IMR-90 (cell line): ENCODE data around the gene BCL2L13. TPM values are rescaled to one million over a fixed set of nuclear protein-coding genes. Genes with fewer than 3 reads are reported as not detected.

Source experiments
- ATAC-seq: fragments of 200-7000 bp; cut with Tn5 transposase; 2 replicates; pipeline ENCODE4 v1.9.1; 2020; ENCODE audit warnings: low read depth, mild to moderate bottlenecking, moderate library complexity
- BruUV-seq: library from RNA; stranded (reverse); fragments of 400-500 nt; replicated peaks from 2 replicates; lab custom pipeline; 2021; lab: Mats Ljungman, UMichigan
- CTCF ChIA-PET: fragments of 300-600 bp; formaldehyde crosslinking; extraction: SDS; loops from one replicate; lab custom pipeline; 2021; ENCODE audit warnings: antibody characterized with exemption; lab: Yijun Ruan, JAX
- POLR2A ChIA-PET: fragments of 300-600 bp; sonication (Branson Sonifier 250); formaldehyde crosslinking; loops from one replicate; lab custom pipeline; 2022; ENCODE audit warnings: antibody characterized with exemption; ENCODE audit not compliant: unreplicated experiment; lab: Charles Lee
- DNase-seq: peaks from one replicate; pipeline ENCODE4 v3.0.0; 2013
- H2AFZ ChIP-seq: replicated peaks from 2 replicates; pipeline ENCODE3; 2013; ENCODE audit warnings: low read length, mild to moderate bottlenecking; ENCODE audit not compliant: poor library complexity
- H2AK5ac ChIP-seq: 2 replicates; pipeline ENCODE4 v1.6.1; 2013; ENCODE audit warnings: low read depth, low read length, inconsistent platforms
- H2AK9ac ChIP-seq: replicated peaks from 2 replicates; pipeline ENCODE3; 2013; ENCODE audit warnings: mild to moderate bottlenecking, low read depth, low read length, moderate library complexity; ENCODE audit not compliant: poor library complexity
- H2BK120ac ChIP-seq: 2 replicates; pipeline ENCODE4 v1.6.1; 2013; ENCODE audit warnings: low read depth, low read length, inconsistent platforms
- H2BK15ac ChIP-seq: 3 replicates; pipeline ENCODE4 v1.6.1; 2013; ENCODE audit warnings: low read depth, low read length, inconsistent platforms
- H2BK20ac ChIP-seq: 2 replicates; pipeline ENCODE4 v1.6.1; 2013; ENCODE audit warnings: low read depth, mild to moderate bottlenecking, inconsistent platforms, low read length, moderate library complexity
- H2BK5ac ChIP-seq: 2 replicates; pipeline ENCODE4 v1.6.1; 2013; ENCODE audit warnings: mild to moderate bottlenecking, low read depth, low read length, inconsistent platforms; ENCODE audit not compliant: poor library complexity, severe bottlenecking
- H3K14ac ChIP-seq: replicated peaks from 2 replicates; pipeline ENCODE4 v1.6.1; 2013; ENCODE audit warnings: low read depth, low read length, inconsistent platforms
- H3K18ac ChIP-seq: 2 replicates; pipeline ENCODE4 v1.6.1; 2013; ENCODE audit warnings: low read depth, low read length, control low read depth
- H3K23ac ChIP-seq: 2 replicates; pipeline ENCODE4 v1.6.1; 2013; ENCODE audit warnings: low read depth, low read length, inconsistent platforms
- H3K27ac ChIP-seq: 2 replicates; pipeline ENCODE4 v1.5.1; 2013; ENCODE audit warnings: mild to moderate bottlenecking, control low read depth, low read length; ENCODE audit not compliant: insufficient read depth
- H3K27me3 ChIP-seq: 2 replicates; pipeline ENCODE4 v1.6.1; 2013; ENCODE audit warnings: low read length; ENCODE audit not compliant: control insufficient read depth, insufficient read depth
- H3K36me3 ChIP-seq: 2 replicates; pipeline ENCODE4 v1.6.1; 2013; ENCODE audit warnings: low read length, mixed read lengths; ENCODE audit not compliant: control insufficient read depth, insufficient read depth
- H3K4ac ChIP-seq: 2 replicates; pipeline ENCODE4 v1.6.1; 2013; ENCODE audit warnings: low read depth, low read length, inconsistent platforms
- H3K4me1 ChIP-seq: 2 replicates; pipeline ENCODE4 v1.6.1; 2013; ENCODE audit warnings: low read length, mixed read lengths; ENCODE audit not compliant: control insufficient read depth, insufficient read depth
- H3K4me2 ChIP-seq: 2 replicates; pipeline ENCODE4 v1.6.1; 2013; ENCODE audit warnings: low read depth, mild to moderate bottlenecking, control low read depth, low read length, moderate library complexity
- H3K4me3 ChIP-seq: 2 replicates; pipeline ENCODE4 v1.5.1; 2013; ENCODE audit warnings: low read depth, mild to moderate bottlenecking, control low read depth, low read length, moderate library complexity; ENCODE audit not compliant: insufficient read depth
- H3K56ac ChIP-seq: 2 replicates; pipeline ENCODE4 v1.6.1; 2013; ENCODE audit warnings: low read length, inconsistent platforms; ENCODE audit not compliant: insufficient read depth; ENCODE audit errors: extremely low read depth
- H3K79me1 ChIP-seq, 2 experiments: 2 replicates each; pipeline ENCODE4 v1.6.1; 2013; ENCODE audit warnings: low read length in 2 of 2, inconsistent platforms in 1 of 2, low read depth in 1 of 2
- H3K9ac ChIP-seq: 2 replicates; pipeline ENCODE4 v1.6.1; 2013; ENCODE audit warnings: low read depth, low read length, control low read depth
- H3K9me1 ChIP-seq: 2 replicates; pipeline ENCODE4 v1.6.1; 2013; ENCODE audit warnings: low read length, inconsistent platforms; ENCODE audit not compliant: insufficient read depth
- H3K9me3 ChIP-seq: 2 replicates; pipeline ENCODE4 v1.6.1; 2013; ENCODE audit warnings: low read length; ENCODE audit not compliant: control insufficient read depth, insufficient read depth
- H4K20me1 ChIP-seq: 2 replicates; pipeline ENCODE4 v1.6.1; 2013; ENCODE audit warnings: low read length, inconsistent platforms; ENCODE audit not compliant: insufficient read depth
- H4K5ac ChIP-seq: 2 replicates; pipeline ENCODE4 v1.6.1; 2013; ENCODE audit warnings: mild to moderate bottlenecking, low read depth, low read length, control low read depth
- H4K8ac ChIP-seq, 2 experiments: 2 replicates each; pipeline ENCODE4 v1.6.1; 2013; ENCODE audit warnings: low read depth in 2 of 2, low read length in 2 of 2, control low read depth in 1 of 2, inconsistent platforms in 1 of 2
- H4K91ac ChIP-seq: 2 replicates; pipeline ENCODE4 v1.6.1; 2013; ENCODE audit warnings: low read depth, low read length, inconsistent platforms; ENCODE audit not compliant: insufficient read depth
- BHLHE40 ChIP-seq: fragments of 150-350 bp; IDR thresholded peaks from 2 replicates; pipeline ENCODE4 v1.6.1; 2016; ENCODE audit warnings: mild to moderate bottlenecking, low read depth, low read length
- CEBPB ChIP-seq: IDR thresholded peaks from 2 replicates; pipeline ENCODE4 v1.6.1; 2012; ENCODE audit warnings: low read depth, low read length, improper control_type of control experiment
- CHD1 ChIP-seq: IDR thresholded peaks from 2 replicates; pipeline ENCODE4 v1.6.1; 2012; ENCODE audit warnings: low read depth, low read length, improper control_type of control experiment
- FOS ChIP-seq: fragments of 150-350 bp; IDR thresholded peaks from 2 replicates; pipeline ENCODE4 v1.6.1; 2016; ENCODE audit warnings: low read depth, low read length
- MAZ ChIP-seq: IDR thresholded peaks from 2 replicates; pipeline ENCODE4 v1.6.1; 2012; ENCODE audit warnings: low read depth, mild to moderate bottlenecking, low read length, improper control_type of control experiment, moderate library complexity, borderline replicate concordance
- NFE2L2 ChIP-seq: fragments of 150-350 bp; IDR thresholded peaks from 2 replicates; pipeline ENCODE4 v1.6.1; 2016; ENCODE audit warnings: low read depth, mild to moderate bottlenecking, low read length
- POLR2A ChIP-seq: IDR thresholded peaks from 2 replicates; pipeline ENCODE4 v1.6.1; 2012; ENCODE audit warnings: mild to moderate bottlenecking, low read depth, low read length
- RAD21 ChIP-seq: IDR thresholded peaks from 2 replicates; pipeline ENCODE4 v1.6.1; 2012; ENCODE audit warnings: low read length, improper control_type of control experiment
- SMC3 ChIP-seq: fragments of 150-350 bp; IDR thresholded peaks from 2 replicates; pipeline ENCODE4 v1.6.1; 2016; ENCODE audit warnings: low read depth, mild to moderate bottlenecking, antibody characterized with exemption, low read length, moderate library complexity
- WGBS, 2 experiments: methylation state at CpG; one replicate each; pipeline versions ENCODE4 v1.1.5 to v1.1.7; 2013; ENCODE audit warnings: missing lambda C conversion rate in 2 of 2; ENCODE audit not compliant: insufficient read length in 1 of 2; ENCODE audit errors: extremely low coverage in 2 of 2; 5-methylcytosine and 5-hydroxymethylcytosine counted together
- dilution Hi-C: fragments of 300-500 bp; cut with HindIII; formaldehyde crosslinking; loops from one replicate; pipeline ENCODE4 v1.14.3; 2018; ENCODE audit warnings: low sequenced_read_pairs; ENCODE audit not compliant: unreplicated experiment
- in situ Hi-C: fragments of 300-500 bp; cut with MboI; formaldehyde crosslinking; loops from 3 replicates; pipeline ENCODE4 v1.14.3; 2019; ENCODE audit warnings: low sequenced_read_pairs, inconsistent platforms, mixed read lengths
- intact Hi-C: fragments of 100-400 bp; cut with micrococcal nuclease; formaldehyde crosslinking; loops from 2 replicates; pipeline ENCODE4 v1.10.0; 2022
- polyA plus RNA-seq, 3 experiments: library from polyadenylated mRNA; depleted of rRNA; stranded (reverse); fragments of >200 nt; gene quantifications; 2 replicates each; pipeline ENCODE4 v1.2.3, GENCODE V29; 2012; ENCODE audit warnings: low replicate concordance in 1 of 3
- total RNA-seq: library from RNA; depleted of rRNA; stranded (reverse); fragments of >200 nt; gene quantifications from 2 replicates; pipeline ENCODE4 v1.2.3, GENCODE V29; 2012
- TF ChIP-seq, protein P1 (sequence below): conservative IDR thresholded peaks from 2 replicates; pipeline ENCODE4 v1.5.1; 2012; ENCODE audit warnings: mild to moderate bottlenecking, low read depth, low read length, improper control_type of control experiment
- TF ChIP-seq, protein P2 (sequence below): fragments of 150-350 bp; IDR thresholded peaks from 2 replicates; pipeline ENCODE4 v1.6.1; 2017; ENCODE audit warnings: mild to moderate bottlenecking, antibody characterized with exemption, low read length, low read depth

Gene BCL2L13
- total and polyA plus RNA-seq, 2 of the 4 experiments (the other 2 are of a cell fraction), result 42.6 to 86.7 TPM

- peaks cover 25% of the 10 kb centered on the region for H4K20me1 ChIP-seq
- H4K5ac ChIP-seq, result no peak overlapping the region
- peaks cover 27 to 36% of the 10 kb centered on the region in 2 experiments for H3K79me1 ChIP-seq
- no peak overlapping the region for H3K4me3 ChIP-seq
- H3K27me3 ChIP-seq, result no peaks in the 10 kb centered on the region
- no peak overlapping the region for H3K4ac ChIP-seq
- ATAC-seq (no peak), DNase-seq (no peak)
- in situ Hi-C loops (no loop called here), intact Hi-C loops (no loop called here), dilution Hi-C loops (no loop called here)
- POLR2A ChIA-PET, result no interaction called here
- H2AK5ac ChIP-seq, result no peak overlapping the region
- no peak overlapping the region for H2AFZ ChIP-seq
- no peak overlapping the region for H3K27ac ChIP-seq
- peaks cover 2% of the 10 kb centered on the region; the same call in 1 of the 2 replicates for H3K4me1 ChIP-seq
- H3K36me3 ChIP-seq, result no peaks in the 10 kb centered on the region
- no peak overlapping the region for H3K14ac ChIP-seq
- no peak overlapping the region for H3K9ac ChIP-seq
- H2BK120ac ChIP-seq, result no peak overlapping the region
- H3K9me3 ChIP-seq, result no peaks in the 10 kb centered on the region
- H3K23ac ChIP-seq, result no peak overlapping the region
- CTCF ChIA-PET, result no interaction called here
- no peak overlapping the region for H4K91ac ChIP-seq
- H2BK5ac ChIP-seq, result no peak overlapping the region
- H2BK20ac ChIP-seq, result no peak overlapping the region
- H3K56ac ChIP-seq, result no peak overlapping the region
- no peak overlapping the region for H3K4me2 ChIP-seq
- no peak overlapping the region for H3K18ac ChIP-seq
- TF ChIP-seq BHLHE40 (no peak), SMC3 (no peak), CEBPB (no peak), NFE2L2 (no peak), POLR2A (no peak), FOS (no peak), CHD1 (no peak), MAZ (no peak), RAD21 (no peak)
- TF ChIP-seq, protein P1, sequence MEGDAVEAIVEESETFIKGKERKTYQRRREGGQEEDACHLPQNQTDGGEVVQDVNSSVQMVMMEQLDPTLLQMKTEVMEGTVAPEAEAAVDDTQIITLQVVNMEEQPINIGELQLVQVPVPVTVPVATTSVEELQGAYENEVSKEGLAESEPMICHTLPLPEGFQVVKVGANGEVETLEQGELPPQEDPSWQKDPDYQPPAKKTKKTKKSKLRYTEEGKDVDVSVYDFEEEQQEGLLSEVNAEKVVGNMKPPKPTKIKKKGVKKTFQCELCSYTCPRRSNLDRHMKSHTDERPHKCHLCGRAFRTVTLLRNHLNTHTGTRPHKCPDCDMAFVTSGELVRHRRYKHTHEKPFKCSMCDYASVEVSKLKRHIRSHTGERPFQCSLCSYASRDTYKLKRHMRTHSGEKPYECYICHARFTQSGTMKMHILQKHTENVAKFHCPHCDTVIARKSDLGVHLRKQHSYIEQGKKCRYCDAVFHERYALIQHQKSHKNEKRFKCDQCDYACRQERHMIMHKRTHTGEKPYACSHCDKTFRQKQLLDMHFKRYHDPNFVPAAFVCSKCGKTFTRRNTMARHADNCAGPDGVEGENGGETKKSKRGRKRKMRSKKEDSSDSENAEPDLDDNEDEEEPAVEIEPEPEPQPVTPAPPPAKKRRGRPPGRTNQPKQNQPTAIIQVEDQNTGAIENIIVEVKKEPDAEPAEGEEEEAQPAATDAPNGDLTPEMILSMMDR, result no peak
- TF ChIP-seq, protein P2, sequence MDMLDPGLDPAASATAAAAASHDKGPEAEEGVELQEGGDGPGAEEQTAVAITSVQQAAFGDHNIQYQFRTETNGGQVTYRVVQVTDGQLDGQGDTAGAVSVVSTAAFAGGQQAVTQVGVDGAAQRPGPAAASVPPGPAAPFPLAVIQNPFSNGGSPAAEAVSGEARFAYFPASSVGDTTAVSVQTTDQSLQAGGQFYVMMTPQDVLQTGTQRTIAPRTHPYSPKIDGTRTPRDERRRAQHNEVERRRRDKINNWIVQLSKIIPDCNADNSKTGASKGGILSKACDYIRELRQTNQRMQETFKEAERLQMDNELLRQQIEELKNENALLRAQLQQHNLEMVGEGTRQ, result no peak
- no peak overlapping the region for H2BK15ac ChIP-seq
- H4K8ac ChIP-seq, result no peak overlapping the region
- no peaks in the 10 kb centered on the region; the same call in 1 of the 2 replicates for H3K9me1 ChIP-seq
- H2AK9ac ChIP-seq, result no peak overlapping the region
- WGBS, 2 experiments, result no CpG with 5 or more reads among the region's 4 CpGs
- no TSS peak for BruUV-seq
Observed at GRCh38 chr22:17761138-17761488, 122.6 kb downstream of the BCL2L13 start.
